Adrenal gland (tissue), 12 donors: ENCODE results near the gene AMBRA1. TPM values are rescaled to one million over a fixed set of nuclear protein-coding genes. Genes with fewer than 3 reads are reported as not detected.
A peak's percentile ranks its signal among the peaks of the same experiment; 100 is the strongest.

Experiments used
- DNase-seq, 7 donors: peaks; one replicate each; pipeline ENCODE4 v3.0.0-alpha.2; 2019 to 2020
- H3K27ac ChIP-seq, 5 donors: fragments of 200-600 bp; sonication (generic) in 4 of 5; 1 replicate in 3 of 5; 2 replicates in 2 of 5; pipeline versions ENCODE4 v1.5.1 to v1.8.0; 2016 to 2020; ENCODE audit warnings: mild to moderate bottlenecking in 1 of 5
- H3K27me3 ChIP-seq: fragments of 200-600 bp; 2 replicates; pipeline ENCODE4 v1.8.0; 2021
- H3K36me3 ChIP-seq, 2 donors: fragments of 200-600 bp; replicated peaks in 1 of 2; 1 replicate in 1 of 2; 2 replicates in 1 of 2; pipeline versions ENCODE4 v1.5.1 to v1.8.0; 2018 to 2022
- H3K4me1 ChIP-seq, 2 donors: fragments of 200-600 bp; replicated peaks in 1 of 2; 1 replicate in 1 of 2; 2 replicates in 1 of 2; pipeline versions ENCODE4 v1.5.1 to v1.8.0; 2018 to 2021
- H3K4me3 ChIP-seq, 4 donors: fragments of 200-600 bp; sonication (generic) in 3 of 4; one replicate each; pipeline ENCODE4 v1.5.1; 2016 to 2018
- H3K9me3 ChIP-seq, 3 donors: fragments of 200-600 bp; sonication (generic) in 1 of 3; replicated peaks in 1 of 3; 1 replicate in 2 of 3; 2 replicates in 1 of 3; pipeline versions ENCODE4 v1.5.1 to v1.8.0; 2016 to 2021
- POLR2A ChIP-seq, 2 donors: fragments of 450-650 bp; IDR thresholded peaks; one replicate each; pipeline ENCODE4 v1.6.1; 2017; ENCODE audit warnings: antibody characterized with exemption in 2 of 2, mild to moderate bottlenecking in 2 of 2, moderate library complexity in 1 of 2
- WGBS, 4 donors: extraction: QIAGEN DNeasy Blood & Tissue Kit in 2 of 4; methylation state at CpG; one replicate each; pipeline versions ENCODE4 v1.1.5 to v1.1.7; 2013 to 2017; 5-methylcytosine and 5-hydroxymethylcytosine counted together
- intact Hi-C, 2 donors: fragments of 100-400 bp; cut with DNase I; formaldehyde crosslinking; loops; one replicate each; pipeline versions ENCODE4 v1.14.1 to v1.15.0; 2022 to 2023
- polyA plus RNA-seq, 3 donors: library from polyadenylated mRNA; stranded (reverse); fragments of 200-250 nt in 2 of 3; fragments of 350-450 nt in 1 of 3; fragmentation: Illumina TruSeq in 1 of 3; extraction: RNeasy Lipid Tissue Mini Kit (QIAGEN cat#74804) in 1 of 3; gene quantifications; one replicate each; pipeline ENCODE4 v1.2.3, GENCODE V29; 2013 to 2014
- total RNA-seq, 9 donors: library from RNA; depleted of rRNA in 4 of 9; stranded (reverse); fragments of >200 nt in 4 of 9; fragments of 120-200 nt in 1 of 9; fragmentation: NEBNext Ultra II Directional in 1 of 9; extraction: Animal tissue kit (Norgen Biotek cat#: 25700) in 1 of 9; gene quantifications; one replicate each; pipeline versions ENCODE4 v1.1.0 to v1.2.4, GENCODE V29; 2013 to 2023
- TF ChIP-seq, protein P1 (sequence below), 6 experiments: fragments of 450-650 bp in 4 of 6; fragments of 200-600 bp in 2 of 6; sonication (generic) in 1 of 6; IDR thresholded peaks; 1 replicate in 5 of 6; 2 replicates in 1 of 6; pipeline versions ENCODE4 v1.5.1 to v1.8.0; 2016 to 2021; ENCODE audit warnings: antibody characterized with exemption in 6 of 6, mild to moderate bottlenecking in 2 of 6, moderate library complexity in 1 of 6
- donor health status: healthy with polysubstance abuse.
- donor health status: Bipolar disorder and iron deficiency.
- donor health status: DM: yes; HTN: yes; CAD: no.
- donor health status: DM: no; HTN: no; CAD: no.
- donor health status: DM: no; HTN: no; CAD: no.
- donor health status: DM: yes; HTN: yes; CAD: no.

The AMBRA1 gene
- total and polyA plus RNA-seq, 12 donors: 16.2 to 73.3 (median 49.7) TPM

DNA sequence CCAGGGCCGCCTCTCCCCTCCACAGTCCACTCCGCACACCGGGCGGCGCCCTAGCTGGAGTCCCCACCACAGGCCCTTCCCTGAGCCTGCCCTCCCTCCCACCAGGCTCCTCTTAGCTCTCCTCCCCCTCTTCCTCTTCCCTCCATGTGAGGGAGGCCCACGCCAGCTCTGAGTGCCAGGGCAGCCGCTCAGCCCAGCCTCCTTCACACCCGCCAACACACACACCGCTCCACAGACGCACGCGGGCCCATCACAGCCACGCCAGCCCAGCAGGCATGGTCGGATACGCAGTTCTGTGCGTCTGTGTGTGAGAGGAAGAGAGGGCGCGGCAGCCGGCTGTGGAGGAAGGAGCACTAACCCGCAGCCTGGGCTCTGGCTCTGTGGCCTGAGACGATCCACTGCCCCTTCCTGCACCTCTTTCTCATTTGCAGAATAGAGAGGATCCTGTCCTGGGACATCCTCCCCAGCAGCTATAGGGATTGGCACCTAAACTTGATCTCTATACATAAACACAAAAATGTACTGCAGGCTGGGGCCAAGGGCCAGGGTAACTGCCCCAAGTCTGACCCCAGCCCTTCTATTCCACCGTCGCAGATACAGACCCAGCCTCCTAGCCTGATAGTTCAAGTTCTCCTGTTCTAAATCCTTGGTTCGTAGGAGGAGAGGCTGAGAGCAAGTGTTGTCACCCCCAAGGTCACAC, 205.8 kb downstream of the AMBRA1 start:
- Histone ChIP-seq H3K27me3 (peaks cover 19% of the 10 kb centered on the region), H3K4me1 (peaks cover 19 to 38% of the 10 kb centered on the region in 2 donors), H3K9me3 (no peaks in the 10 kb centered on the region), H3K36me3 (no peaks in the 10 kb centered on the region), H3K4me3 (no peak overlapping the region), H3K27ac (no peak overlapping the region)
- DNase-seq: peak in 2 of 7 donors; percentile 13 to 22
- intact Hi-C loops: loop anchor here (5.0 to 10.0 kb wide), 2 partner anchors 149 to 217 kb away; no protein-coding TSS in a partner anchor
- 45 to 56% (median 47%) methylated on average over 13 to 24 of the region's 24 CpGs for WGBS, 4 donors
- TF ChIP-seq, protein P1, sequence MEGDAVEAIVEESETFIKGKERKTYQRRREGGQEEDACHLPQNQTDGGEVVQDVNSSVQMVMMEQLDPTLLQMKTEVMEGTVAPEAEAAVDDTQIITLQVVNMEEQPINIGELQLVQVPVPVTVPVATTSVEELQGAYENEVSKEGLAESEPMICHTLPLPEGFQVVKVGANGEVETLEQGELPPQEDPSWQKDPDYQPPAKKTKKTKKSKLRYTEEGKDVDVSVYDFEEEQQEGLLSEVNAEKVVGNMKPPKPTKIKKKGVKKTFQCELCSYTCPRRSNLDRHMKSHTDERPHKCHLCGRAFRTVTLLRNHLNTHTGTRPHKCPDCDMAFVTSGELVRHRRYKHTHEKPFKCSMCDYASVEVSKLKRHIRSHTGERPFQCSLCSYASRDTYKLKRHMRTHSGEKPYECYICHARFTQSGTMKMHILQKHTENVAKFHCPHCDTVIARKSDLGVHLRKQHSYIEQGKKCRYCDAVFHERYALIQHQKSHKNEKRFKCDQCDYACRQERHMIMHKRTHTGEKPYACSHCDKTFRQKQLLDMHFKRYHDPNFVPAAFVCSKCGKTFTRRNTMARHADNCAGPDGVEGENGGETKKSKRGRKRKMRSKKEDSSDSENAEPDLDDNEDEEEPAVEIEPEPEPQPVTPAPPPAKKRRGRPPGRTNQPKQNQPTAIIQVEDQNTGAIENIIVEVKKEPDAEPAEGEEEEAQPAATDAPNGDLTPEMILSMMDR (IDR thresholded peaks at IDR 0.05): no peak
- no peak for TF ChIP-seq POLR2A (IDR thresholded peaks at IDR 0.05)

DNA sequence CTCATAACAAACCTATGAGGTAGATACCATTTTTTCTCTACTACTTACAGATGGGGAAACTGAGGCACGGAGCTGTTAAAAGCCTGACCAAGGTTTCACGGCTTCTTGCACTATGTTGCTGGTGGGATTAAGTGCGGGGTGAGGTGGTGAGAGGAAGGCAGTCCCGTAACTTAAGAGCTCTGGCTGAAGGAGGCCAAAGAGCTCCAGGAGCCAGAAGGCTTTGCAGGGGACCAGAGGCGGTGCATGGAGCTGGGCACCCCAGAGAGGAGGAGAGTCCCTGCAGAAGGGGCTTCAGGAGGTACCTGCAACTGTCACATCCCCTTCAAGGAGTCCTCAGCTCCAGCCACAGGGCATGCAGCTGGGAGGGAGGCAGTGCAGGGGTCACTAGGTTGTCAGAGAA, 206.4 kb downstream of the AMBRA1 start:
- peaks cover 19% of the 10 kb centered on the region for H3K27me3 ChIP-seq
- H3K4me3 ChIP-seq: no peak overlapping the region
- intact Hi-C loops: loop anchor here (5.0 to 10.0 kb wide), 2 partner anchors 150 to 217 kb away; no protein-coding TSS in a partner anchor
- no peaks in the 10 kb centered on the region for H3K36me3 ChIP-seq
- no peaks in the 10 kb centered on the region for H3K9me3 ChIP-seq
- TF ChIP-seq, protein P1 (IDR thresholded peaks at IDR 0.05): no peak
- no peak for TF ChIP-seq POLR2A (IDR thresholded peaks at IDR 0.05)
- peak in 2 of 7 donors; percentile 12 to 15 for DNase-seq
- H3K27ac ChIP-seq: no peak overlapping the region
- 81 to 82% (median 81%) methylated on average over 5 of the region's 5 CpGs for WGBS, 4 donors
- H3K4me1 ChIP-seq: peaks cover 14 to 38% of the 10 kb centered on the region in 2 donors

DNA sequence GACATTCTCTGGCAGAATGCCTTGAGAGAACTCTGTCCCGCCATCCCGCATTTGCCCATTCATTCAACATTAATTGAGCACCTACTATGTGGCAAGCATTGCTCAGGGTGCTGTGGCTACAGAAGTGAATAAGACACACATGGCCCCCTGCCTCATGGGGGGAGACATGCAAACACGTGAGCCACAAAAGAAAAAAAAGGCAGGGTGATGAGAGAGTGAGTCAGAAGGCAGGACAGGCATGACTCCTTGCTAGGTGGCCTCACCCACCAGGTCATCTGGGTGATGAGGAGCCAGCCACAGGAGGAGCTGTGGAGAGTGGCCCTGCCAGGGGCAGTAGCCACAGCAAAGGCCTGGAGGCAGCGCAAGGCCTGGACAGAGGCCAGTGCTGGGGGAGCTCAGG, 207.1 kb downstream of the AMBRA1 start:
- TF ChIP-seq, protein P1 (IDR thresholded peaks at IDR 0.05): no peak
- no peak for TF ChIP-seq POLR2A (IDR thresholded peaks at IDR 0.05)
- Histone ChIP-seq H3K27me3 (peaks cover 19% of the 10 kb centered on the region), H3K36me3 (no peaks in the 10 kb centered on the region), H3K9me3 (no peaks in the 10 kb centered on the region), H3K27ac (no peak overlapping the region), H3K4me3 (no peak overlapping the region), H3K4me1 (peaks cover 14 to 38% of the 10 kb centered on the region in 2 donors)
- DNase-seq: peak in 3 of 7 donors; percentile 18 to 45 (median 32)
- intact Hi-C loops: loop anchor here (5.0 to 10.0 kb wide), 2 partner anchors 151 to 218 kb away; no protein-coding TSS in a partner anchor
- 74 to 87% (median 82%) methylated on average over 4 of the region's 4 CpGs for WGBS, 4 donors

DNA sequence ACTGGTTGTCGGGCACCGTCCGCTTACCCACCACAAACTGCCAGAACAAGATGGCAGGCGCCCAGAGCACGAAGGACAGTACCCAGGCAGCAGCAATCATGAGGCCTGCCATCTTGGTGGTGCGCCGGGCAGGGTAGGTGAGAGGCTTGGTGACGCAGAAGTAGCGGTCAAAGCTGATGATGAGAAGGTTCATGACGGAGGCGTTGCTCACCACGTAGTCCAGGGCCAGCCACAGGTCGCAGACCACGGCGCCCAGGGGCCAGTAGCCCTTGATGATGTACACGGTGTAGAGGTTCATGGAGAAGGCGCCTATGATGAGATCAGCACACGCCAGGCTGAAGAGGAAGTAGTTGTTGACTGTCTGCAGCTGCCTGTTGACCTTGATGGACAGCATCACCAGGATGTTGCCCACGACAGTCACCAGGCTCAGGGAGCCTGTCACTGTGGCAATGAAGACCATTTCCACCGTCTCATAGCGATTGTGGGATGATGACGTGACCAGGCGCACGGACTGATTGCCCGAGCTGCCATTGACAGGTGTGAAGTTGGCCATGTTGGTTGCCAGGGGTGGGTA, 207.7 kb downstream of the AMBRA1 start:
- intact Hi-C loops: loop anchor here (5.0 to 10.0 kb wide), 2 partner anchors 151 to 219 kb away; no protein-coding TSS in a partner anchor
- Histone ChIP-seq H3K27me3 (peaks cover 15% of the 10 kb centered on the region), H3K36me3 (no peaks in the 10 kb centered on the region), H3K4me1 (peaks cover 15 to 36% of the 10 kb centered on the region in 2 donors), H3K9me3 (no peaks in the 10 kb centered on the region), H3K4me3 (no peak overlapping the region), H3K27ac (no peak overlapping the region)
- no peak for DNase-seq
- TF ChIP-seq, protein P1 (IDR thresholded peaks at IDR 0.05): no peak
- TF ChIP-seq POLR2A (IDR thresholded peaks at IDR 0.05): no peak
- WGBS, 4 donors: 91 to 96% (median 95%) methylated on average over 23 to 25 of the region's 25 CpGs
